Type B pancreatic cell (in vitro differentiated cells): ENCODE data around the gene CDC14A. TPM values are rescaled to one million over a fixed set of nuclear protein-coding genes. Genes with fewer than 3 reads are reported as not detected.

Source experiments
- DNase-seq: peaks from one replicate; pipeline ENCODE4 v3.0.0; 2021; ENCODE audit warnings: mixed read lengths; ENCODE audit not compliant: unreplicated experiment; ENCODE audit errors: extremely low spot score
- H3K27ac Mint-ChIP-seq: 2 replicates; pipeline ENCODE4 v1.8.0; 2021; ENCODE audit warnings: mild to moderate bottlenecking, mixed read lengths
- H3K27me3 Mint-ChIP-seq: 2 replicates; pipeline ENCODE4 v1.8.0; 2021; ENCODE audit warnings: mixed read lengths
- H3K36me3 Mint-ChIP-seq: 2 replicates; pipeline ENCODE4 v1.8.0; 2021; ENCODE audit warnings: mixed read lengths
- H3K4me1 Mint-ChIP-seq: one replicate; pipeline ENCODE4 v1.8.0; 2021; ENCODE audit warnings: mixed read lengths; ENCODE audit not compliant: unreplicated experiment
- H3K4me3 Mint-ChIP-seq: 2 replicates; pipeline ENCODE4 v1.8.0; 2021; ENCODE audit warnings: mild to moderate bottlenecking, mixed read lengths
- H3K9me3 Mint-ChIP-seq: 2 replicates; pipeline ENCODE4 v1.8.0; 2021; ENCODE audit warnings: mixed read lengths
- CTCF ChIP-seq: fragments of 200-600 bp; sonication (generic); conservative IDR thresholded peaks from 2 replicates; pipeline ENCODE4 v1.5.0; 2021; ENCODE audit warnings: antibody characterized with exemption, mild to moderate bottlenecking
- total RNA-seq: library from RNA; stranded (reverse); gene quantifications from 2 replicates; pipeline ENCODE4 v1.2.1, GENCODE V29; 2021; ENCODE audit warnings: low replicate concordance

Gene CDC14A
- total RNA-seq, 1 donor from 2014 or later, result 11.4 TPM

- TF ChIP-seq CTCF, result no peak
- peaks cover 34% of the 10 kb centered on the region for H3K4me1 Mint-ChIP-seq
- H3K27me3 Mint-ChIP-seq, result no peaks in the 10 kb centered on the region
- H3K27ac Mint-ChIP-seq, result no peak overlapping the region
- no peak for DNase-seq
- H3K4me3 Mint-ChIP-seq, result no peak overlapping the region
- H3K36me3 Mint-ChIP-seq, result peaks cover 16% of the 10 kb centered on the region
- peaks cover 6% of the 10 kb centered on the region for H3K9me3 Mint-ChIP-seq
Measured at GRCh38 chr1:100438375-100438774, 86.1 kb downstream of the CDC14A start.

GRCh38 chr1:100438789-100439188, 86.5 kb downstream of the CDC14A start:
- Mint-ChIP-seq H3K27me3 (no peaks in the 10 kb centered on the region), H3K9me3 (peaks cover 6% of the 10 kb centered on the region), H3K27ac (peak overlapping the region; percentile 76), H3K4me1 (peaks cover 38% of the 10 kb centered on the region), H3K36me3 (peaks cover 19% of the 10 kb centered on the region), H3K4me3 (peak overlapping the region; percentile 4)
- TF ChIP-seq CTCF, result no peak
- no peak for DNase-seq

GRCh38 chr1:100440075-100440809, 87.9 kb downstream of the CDC14A start:
- TF ChIP-seq CTCF, result no peak
- peaks cover 14% of the 10 kb centered on the region for H3K36me3 Mint-ChIP-seq
- DNase-seq, result no peak
- no peaks in the 10 kb centered on the region for H3K9me3 Mint-ChIP-seq
- no peaks in the 10 kb centered on the region for H3K27me3 Mint-ChIP-seq
- H3K4me1 Mint-ChIP-seq, result peaks cover 38% of the 10 kb centered on the region
- H3K27ac Mint-ChIP-seq, result peak overlapping the region; percentile 76
- peak overlapping the region; percentile 12 for H3K4me3 Mint-ChIP-seq

GRCh38 chr1:100441146-100441545, 88.8 kb downstream of the CDC14A start:
- H3K9me3 Mint-ChIP-seq, result no peaks in the 10 kb centered on the region
- H3K36me3 Mint-ChIP-seq, result peaks cover 17% of the 10 kb centered on the region
- H3K27me3 Mint-ChIP-seq, result no peaks in the 10 kb centered on the region
- H3K4me3 Mint-ChIP-seq, result no peak overlapping the region
- peak overlapping the region; percentile 52 for H3K27ac Mint-ChIP-seq
- TF ChIP-seq CTCF, result no peak
- DNase-seq, result no peak
- H3K4me1 Mint-ChIP-seq, result peaks cover 38% of the 10 kb centered on the region

- Mint-ChIP-seq H3K36me3 (peaks cover 17% of the 10 kb centered on the region), H3K4me1 (peaks cover 38% of the 10 kb centered on the region), H3K9me3 (no peaks in the 10 kb centered on the region), H3K4me3 (no peak overlapping the region), H3K27ac (no peak overlapping the region), H3K27me3 (no peaks in the 10 kb centered on the region)
- no peak for DNase-seq
- no peak for TF ChIP-seq CTCF
Measured at GRCh38 chr1:100441651-100442050, 89.3 kb downstream of the CDC14A start.
